T-helper 17 cell (primary cell): ENCODE measurements around the gene PTGS2. TPM values are rescaled to one million over a fixed set of nuclear protein-coding genes. Genes with fewer than 3 reads are reported as not detected.
A peak's percentile ranks its signal among the peaks of the same experiment; 100 is the strongest.
"Not testable (repeated sequence)": the region's sequence is repeated elsewhere in the genome, so short reads cannot be mapped to it uniquely, and the experiment has no call there.

ENCODE experiments used
- ATAC-seq: fragments of 150-1000 bp; cut with Tn5 transposase; 2 replicates; pipeline ENCODE4 v1.10.0; 2021; ENCODE audit warnings: mild to moderate bottlenecking, moderate library complexity
- DNase-seq, 3 donors: peaks; one replicate each; pipeline versions ENCODE4 v3.0.0 to v3.0.0-alpha.2; 2020 to 2021
- H3K9me3 ChIP-seq: one replicate; pipeline ENCODE4 v1.7.0; 2013; ENCODE audit warnings: low read length, mild to moderate bottlenecking; ENCODE audit not compliant: control insufficient read depth, poor library complexity, severe bottlenecking
- H3K27ac Mint-ChIP-seq: one replicate; pipeline ENCODE4 v1.8.0; 2022; ENCODE audit warnings: mild to moderate bottlenecking, moderate library complexity, mixed read lengths
- H3K27me3 Mint-ChIP-seq: one replicate; pipeline ENCODE4 v1.8.0; 2022; ENCODE audit warnings: mixed read lengths
- H3K36me3 Mint-ChIP-seq: one replicate; pipeline ENCODE4 v1.8.0; 2022; ENCODE audit warnings: low read depth, mixed read lengths
- H3K4me1 Mint-ChIP-seq: one replicate; pipeline ENCODE4 v1.8.0; 2022; ENCODE audit warnings: mild to moderate bottlenecking, mixed read lengths
- H3K4me3 Mint-ChIP-seq: one replicate; pipeline ENCODE4 v1.8.0; 2022; ENCODE audit warnings: mild to moderate bottlenecking, moderate library complexity, mixed read lengths
- total RNA-seq, 4 donors: library from RNA in 2 of 4; stranded (reverse) in 2 of 4; gene quantifications; one replicate each; pipeline ENCODE4 v1.2.3 and lab custom pipeline; 2022 to 2026

The PTGS2 gene
- total RNA-seq, 2 donors from 2014 or later = 3.5 to 6.4 TPM

DNA sequence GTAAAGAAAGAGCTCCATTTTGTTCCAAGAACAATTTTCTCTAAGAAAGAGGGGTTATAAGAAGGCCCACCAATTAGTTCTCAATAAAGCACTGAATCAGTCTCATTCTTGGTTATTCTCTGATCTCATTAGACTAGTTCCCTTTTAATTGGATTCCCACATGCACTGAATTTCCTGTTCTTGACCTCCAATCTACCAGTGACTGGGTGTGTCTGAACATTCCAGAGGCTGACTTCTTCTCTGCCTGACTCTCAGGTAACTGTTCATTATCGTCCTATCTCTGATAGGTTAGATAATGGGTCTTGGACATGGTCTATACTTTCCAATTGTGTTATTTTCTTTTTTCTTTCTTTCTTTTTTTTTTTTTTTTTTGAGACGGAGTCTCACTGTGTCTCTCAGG, 22.7 kb downstream of the PTGS2 start:
- Mint-ChIP-seq H3K36me3 (no peaks in the 10 kb centered on the region), H3K4me1 (no peaks in the 10 kb centered on the region), H3K4me3 (no peak overlapping the region), H3K27me3 (no peaks in the 10 kb centered on the region), H3K27ac (no peak overlapping the region)
- no peak for DNase-seq
- no peak for ATAC-seq
- no peaks in the 10 kb centered on the region for H3K9me3 ChIP-seq

- H3K27ac Mint-ChIP-seq = no peak overlapping the region
- H3K4me3 Mint-ChIP-seq = no peak overlapping the region
- no peaks in the 10 kb centered on the region for H3K36me3 Mint-ChIP-seq
- no peaks in the 10 kb centered on the region for H3K4me1 Mint-ChIP-seq
- no peaks in the 10 kb centered on the region for H3K27me3 Mint-ChIP-seq
- ATAC-seq = peak; percentile 35
- DNase-seq = no peak
- H3K9me3 ChIP-seq = no peaks in the 10 kb centered on the region
These were observed 24.3 kb downstream of the PTGS2 start for GRCh38 chr1:186655876-186656275.

- no peaks in the 10 kb centered on the region for H3K27me3 Mint-ChIP-seq
- H3K4me3 Mint-ChIP-seq = no peak overlapping the region
- no peaks in the 10 kb centered on the region for H3K36me3 Mint-ChIP-seq
- ATAC-seq (no peak), DNase-seq (no peak)
- no peak overlapping the region for H3K27ac Mint-ChIP-seq
- no peaks in the 10 kb centered on the region for H3K4me1 Mint-ChIP-seq
- no peaks in the 10 kb centered on the region for H3K9me3 ChIP-seq
These were observed 25.5 kb downstream of the PTGS2 start for GRCh38 chr1:186654741-186655140.

- no peak for DNase-seq
- H3K27me3 Mint-ChIP-seq = no peaks in the 10 kb centered on the region
- H3K36me3 Mint-ChIP-seq = no peaks in the 10 kb centered on the region
- H3K9me3 ChIP-seq = no peaks in the 10 kb centered on the region
- no peaks in the 10 kb centered on the region for H3K4me1 Mint-ChIP-seq
- no peak for ATAC-seq
- no peak overlapping the region for H3K27ac Mint-ChIP-seq
- no peak overlapping the region for H3K4me3 Mint-ChIP-seq
These were observed 26.9 kb downstream of the PTGS2 start for GRCh38 chr1:186653312-186653711.

DNA sequence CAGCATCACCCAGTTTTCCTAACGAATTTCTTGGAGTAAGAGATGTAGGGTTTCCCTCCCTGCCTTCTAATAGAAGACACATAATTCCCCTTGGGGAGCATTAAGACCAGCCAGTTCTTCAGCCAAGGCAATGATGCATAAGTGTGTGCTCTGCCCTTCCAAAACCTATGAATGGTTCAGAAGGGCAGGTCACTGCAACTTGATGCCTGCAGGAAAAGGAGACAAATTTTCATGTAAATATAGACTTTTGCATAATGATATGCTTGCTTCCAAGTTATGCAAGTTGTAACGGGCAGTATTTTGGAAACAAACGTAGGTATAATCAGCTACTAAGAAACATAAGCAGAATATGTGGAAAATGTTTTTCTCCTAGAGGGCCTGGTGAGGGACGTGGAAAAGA, 31.6 kb downstream of the PTGS2 start:
- no peaks in the 10 kb centered on the region for H3K9me3 ChIP-seq
- no peak for ATAC-seq
- H3K27me3 Mint-ChIP-seq = no peaks in the 10 kb centered on the region
- H3K4me3 Mint-ChIP-seq = no peak overlapping the region
- no peak for DNase-seq
- no peak overlapping the region for H3K27ac Mint-ChIP-seq
- no peaks in the 10 kb centered on the region for H3K4me1 Mint-ChIP-seq
- H3K36me3 Mint-ChIP-seq = no peaks in the 10 kb centered on the region

DNA sequence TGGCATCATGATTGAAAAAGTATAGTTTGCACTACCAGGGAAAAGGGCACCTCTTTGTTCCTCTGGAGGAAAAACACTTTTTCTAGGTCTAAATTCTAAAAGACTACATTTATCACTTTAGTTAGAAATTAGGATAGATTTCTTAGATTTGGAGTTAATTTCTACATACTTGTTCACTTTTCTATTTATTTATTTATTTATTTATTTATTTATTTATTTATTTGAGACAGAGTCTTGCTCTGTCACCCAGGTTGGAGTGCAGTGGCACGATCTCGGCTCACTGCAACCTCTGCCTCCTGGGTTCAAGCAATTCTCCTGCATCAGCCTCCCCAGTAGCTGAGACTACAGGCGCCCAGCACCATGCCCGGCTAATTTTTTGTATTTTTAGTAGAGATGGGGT, 32.2 kb downstream of the PTGS2 start:
- not testable (repeated sequence) for DNase-seq, ATAC-seq, H3K4me3 Mint-ChIP-seq

GRCh38 chr1:186643614-186644013, 36.6 kb downstream of the PTGS2 start:
- Mint-ChIP-seq H3K4me3 (no peak overlapping the region), H3K27me3 (no peaks in the 10 kb centered on the region), H3K4me1 (no peaks in the 10 kb centered on the region), H3K36me3 (no peaks in the 10 kb centered on the region), H3K27ac (no peak overlapping the region)
- H3K9me3 ChIP-seq = no peaks in the 10 kb centered on the region
- no peak for ATAC-seq
- DNase-seq = no peak

More for the DNA sequence above, 32.2 kb downstream of the PTGS2 start:
- H3K9me3 ChIP-seq, H3K27me3 Mint-ChIP-seq, H3K36me3 Mint-ChIP-seq, H3K4me1 Mint-ChIP-seq, H3K27ac Mint-ChIP-seq: not testable (repeated sequence)

GRCh38 chr1:186637567-186637966, 42.7 kb downstream of the PTGS2 start:
- H3K4me1 Mint-ChIP-seq, H3K36me3 Mint-ChIP-seq, H3K27ac Mint-ChIP-seq, ATAC-seq, H3K4me3 Mint-ChIP-seq, DNase-seq, H3K9me3 ChIP-seq: not testable (repeated sequence)
- peaks cover 13% of the 10 kb centered on the region for H3K27me3 Mint-ChIP-seq

DNA sequence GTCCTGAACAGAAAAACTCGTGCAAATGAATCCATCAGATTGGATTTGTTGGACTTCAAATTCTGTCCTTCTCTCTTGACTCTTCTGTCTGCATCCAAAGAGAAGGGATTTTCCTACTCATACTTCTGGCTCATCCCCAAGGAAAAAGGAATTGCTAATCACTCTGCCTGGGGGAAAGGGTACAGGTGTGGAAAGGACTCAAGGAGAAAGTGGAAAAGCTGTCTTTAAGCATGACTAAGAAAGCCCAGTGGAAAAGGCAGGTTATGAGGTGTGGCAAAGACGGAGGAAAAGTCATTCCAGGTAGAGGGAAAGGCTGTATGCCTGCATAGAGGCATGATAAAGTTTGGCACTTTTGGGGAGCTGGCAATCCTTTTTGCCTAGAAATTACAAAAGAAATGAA, 43.4 kb downstream of the PTGS2 start:
- H3K4me1 Mint-ChIP-seq = no peaks in the 10 kb centered on the region
- DNase-seq = no peak
- peaks cover 13% of the 10 kb centered on the region for H3K27me3 Mint-ChIP-seq
- no peak overlapping the region for H3K27ac Mint-ChIP-seq
- H3K4me3 Mint-ChIP-seq = no peak overlapping the region
- ATAC-seq = no peak
- H3K36me3 Mint-ChIP-seq = no peaks in the 10 kb centered on the region
- no peaks in the 10 kb centered on the region for H3K9me3 ChIP-seq

- no peaks in the 10 kb centered on the region for H3K36me3 Mint-ChIP-seq
- DNase-seq = no peak
- no peak overlapping the region for H3K27ac Mint-ChIP-seq
- no peaks in the 10 kb centered on the region for H3K9me3 ChIP-seq
- no peak overlapping the region for H3K4me3 Mint-ChIP-seq
- ATAC-seq = no peak
- H3K4me1 Mint-ChIP-seq = no peaks in the 10 kb centered on the region
- peaks cover 13% of the 10 kb centered on the region for H3K27me3 Mint-ChIP-seq
These were observed 45.7 kb downstream of the PTGS2 start for GRCh38 chr1:186634511-186634910.

GRCh38 chr1:186633116-186633515, 47.1 kb downstream of the PTGS2 start:
- no peak for DNase-seq
- Mint-ChIP-seq H3K27me3 (peaks cover 13% of the 10 kb centered on the region), H3K4me3 (no peak overlapping the region), H3K4me1 (no peaks in the 10 kb centered on the region), H3K36me3 (no peaks in the 10 kb centered on the region), H3K27ac (no peak overlapping the region)
- no peaks in the 10 kb centered on the region for H3K9me3 ChIP-seq
- ATAC-seq = no peak

- H3K27ac Mint-ChIP-seq = no peak overlapping the region
- H3K4me1 Mint-ChIP-seq = peaks cover 2% of the 10 kb centered on the region
- no peaks in the 10 kb centered on the region for H3K9me3 ChIP-seq
- DNase-seq (no peak), ATAC-seq (no peak)
- no peak overlapping the region for H3K4me3 Mint-ChIP-seq
- no peaks in the 10 kb centered on the region for H3K36me3 Mint-ChIP-seq
- peaks cover 10% of the 10 kb centered on the region for H3K27me3 Mint-ChIP-seq
These were observed 50.9 kb downstream of the PTGS2 start for GRCh38 chr1:186629341-186629740.

GRCh38 chr1:186628910-186629309, 51.3 kb downstream of the PTGS2 start:
- DNase-seq (no peak), ATAC-seq (no peak)
- Mint-ChIP-seq H3K36me3 (no peaks in the 10 kb centered on the region), H3K27me3 (peaks cover 7% of the 10 kb centered on the region), H3K27ac (no peak overlapping the region), H3K4me1 (peaks cover 2% of the 10 kb centered on the region), H3K4me3 (no peak overlapping the region)
- no peaks in the 10 kb centered on the region for H3K9me3 ChIP-seq

DNA sequence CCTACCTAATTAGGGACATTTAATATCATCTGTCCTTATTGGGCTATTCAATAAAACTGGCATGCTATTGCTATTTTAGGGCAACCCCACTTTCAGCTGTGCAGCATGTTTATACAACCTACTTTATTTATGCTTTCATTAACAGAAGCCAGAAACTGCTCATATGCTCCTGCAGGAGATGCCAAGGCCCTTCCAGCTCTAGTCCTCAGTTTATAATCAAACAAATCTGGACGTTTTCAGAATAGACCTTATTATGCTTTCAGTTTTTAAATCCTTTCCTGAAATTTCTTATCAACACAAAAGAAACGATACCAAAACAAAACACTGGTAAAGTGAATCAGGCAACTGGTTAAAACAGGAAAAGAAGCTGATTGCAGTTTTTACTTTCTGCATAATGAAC, 53.2 kb downstream of the PTGS2 start:
- Mint-ChIP-seq H3K36me3 (no peaks in the 10 kb centered on the region), H3K27me3 (peaks cover 6% of the 10 kb centered on the region), H3K27ac (no peak overlapping the region), H3K4me1 (peaks cover 2% of the 10 kb centered on the region), H3K4me3 (no peak overlapping the region)
- DNase-seq = no peak
- H3K9me3 ChIP-seq = no peaks in the 10 kb centered on the region
- no peak for ATAC-seq
